Neuron (in vitro differentiated cells): ENCODE measurements around the gene TNFAIP1.

Experiments used
- H2AFZ ChIP-seq: one replicate; pipeline ENCODE4 v1.6.1; 2013; ENCODE audit warnings: low read depth, mild to moderate bottlenecking, inconsistent platforms, low read length, moderate library complexity
- H3K27me3 ChIP-seq: one replicate; pipeline ENCODE4 v1.6.1; 2013; ENCODE audit warnings: low read length; ENCODE audit not compliant: insufficient read depth
- H3K36me3 ChIP-seq: one replicate; pipeline ENCODE4 v1.6.1; 2013; ENCODE audit warnings: low read length; ENCODE audit not compliant: insufficient read depth
- H3K4me1 ChIP-seq: one replicate; pipeline ENCODE4 v1.6.1; 2013; ENCODE audit warnings: low read length; ENCODE audit not compliant: insufficient read depth
- H3K4me3 ChIP-seq: 2 replicates; pipeline ENCODE4 v1.5.1; 2013; ENCODE audit warnings: mild to moderate bottlenecking, low read length, moderate library complexity
- H3K9me3 ChIP-seq: one replicate; pipeline ENCODE4 v1.6.1; 2013; ENCODE audit warnings: low read length

The TNFAIP1 gene

GRCh38 chr17:28363776-28364650, 28.5 kb downstream of the TNFAIP1 start:
- H3K27me3 ChIP-seq = no peaks in the 10 kb centered on the region
- peaks cover 47% of the 10 kb centered on the region for H3K36me3 ChIP-seq
- H3K9me3 ChIP-seq = no peaks in the 10 kb centered on the region
- no peak overlapping the region for H2AFZ ChIP-seq
- no peak overlapping the region for H3K4me3 ChIP-seq
- no peaks in the 10 kb centered on the region for H3K4me1 ChIP-seq

GRCh38 chr17:28364665-28365363, 29.3 kb downstream of the TNFAIP1 start, which contains the start of gene SEBOX:
Gene SEBOX (minus strand): TSS chr17:28365199. CDS start chr17:28365151, 48 bp downstream.
- Histone ChIP-seq H3K36me3 (peaks cover 41% of the 10 kb centered on the region), H3K4me3 (no peak within 1 kb of the TSS), H3K27me3 (no peaks in the 10 kb centered on the region), H3K4me1 (peaks cover 3% of the 10 kb centered on the region), H2AFZ (no peak within 1 kb of the TSS), H3K9me3 (no peaks in the 10 kb centered on the region)

DNA sequence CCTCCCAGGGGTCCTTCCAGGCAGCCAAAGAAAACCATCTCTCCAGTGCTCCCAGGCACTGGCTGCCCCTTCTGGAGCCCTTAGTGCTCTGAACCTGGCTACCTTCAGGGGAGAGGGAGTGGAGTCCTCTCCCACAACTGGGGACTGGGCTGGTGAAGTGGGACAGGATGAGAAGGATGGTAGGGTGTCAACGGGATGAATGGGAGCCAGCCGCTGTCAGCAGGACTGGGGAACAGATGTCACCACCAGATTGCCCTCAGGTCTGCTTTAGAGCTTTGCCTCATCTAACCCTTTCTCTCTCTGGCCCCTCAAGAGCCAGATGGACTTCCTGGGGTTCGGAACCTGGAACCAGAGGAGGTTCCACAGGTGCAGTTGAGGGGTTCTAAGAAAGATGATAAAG, 29.9 kb downstream of the TNFAIP1 start:
- Histone ChIP-seq H3K36me3 (peaks cover 35% of the 10 kb centered on the region), H3K4me1 (peaks cover 10% of the 10 kb centered on the region), H3K4me3 (no peak overlapping the region), H3K9me3 (no peaks in the 10 kb centered on the region), H2AFZ (no peak overlapping the region), H3K27me3 (no peaks in the 10 kb centered on the region)

- no peaks in the 10 kb centered on the region for H3K27me3 ChIP-seq
- H3K36me3 ChIP-seq = peaks cover 24% of the 10 kb centered on the region
- no peaks in the 10 kb centered on the region for H3K9me3 ChIP-seq
- H3K4me3 ChIP-seq = no peak overlapping the region
- H2AFZ ChIP-seq = no peak overlapping the region
- H3K4me1 ChIP-seq = peaks cover 17% of the 10 kb centered on the region
Observed at GRCh38 chr17:28366605-28367004, 31.0 kb downstream of the TNFAIP1 start.

DNA sequence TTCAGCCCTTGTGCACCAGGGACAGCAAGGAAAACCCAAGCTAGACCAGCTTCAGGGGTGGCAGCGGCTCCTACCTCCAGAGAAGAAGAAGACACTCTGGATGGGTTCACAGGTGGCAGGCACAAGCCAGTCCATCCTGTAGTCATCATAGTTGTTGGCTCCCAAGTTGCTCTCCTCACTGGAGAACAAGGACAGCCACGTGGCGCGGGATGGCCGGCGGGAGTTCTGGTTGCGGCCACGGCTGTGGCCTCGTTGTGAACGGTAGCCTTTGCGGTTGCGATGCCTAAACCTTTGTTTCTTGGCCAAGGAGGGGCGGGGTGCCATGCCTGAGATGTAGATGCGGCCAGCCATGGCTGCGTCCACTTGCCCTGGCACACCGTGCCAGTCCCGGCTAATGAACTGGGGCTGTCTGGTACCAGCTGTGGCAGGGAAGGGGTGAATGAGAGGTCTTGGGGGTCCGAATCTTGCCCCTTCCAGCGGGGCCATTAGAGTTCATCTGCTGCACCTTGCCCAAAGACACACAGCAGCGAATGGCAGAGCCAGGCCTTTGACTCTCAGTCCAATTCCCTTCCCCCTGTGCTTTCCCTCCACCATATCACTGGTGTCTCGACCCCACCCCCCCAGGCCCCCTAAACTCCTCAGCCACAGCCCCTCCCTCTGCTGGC, 32.2 kb downstream of the TNFAIP1 start:
- Histone ChIP-seq H3K4me1 (peaks cover 18% of the 10 kb centered on the region), H3K27me3 (no peaks in the 10 kb centered on the region), H3K9me3 (no peaks in the 10 kb centered on the region), H3K36me3 (peaks cover 16% of the 10 kb centered on the region), H2AFZ (no peak overlapping the region), H3K4me3 (no peak overlapping the region)

DNA sequence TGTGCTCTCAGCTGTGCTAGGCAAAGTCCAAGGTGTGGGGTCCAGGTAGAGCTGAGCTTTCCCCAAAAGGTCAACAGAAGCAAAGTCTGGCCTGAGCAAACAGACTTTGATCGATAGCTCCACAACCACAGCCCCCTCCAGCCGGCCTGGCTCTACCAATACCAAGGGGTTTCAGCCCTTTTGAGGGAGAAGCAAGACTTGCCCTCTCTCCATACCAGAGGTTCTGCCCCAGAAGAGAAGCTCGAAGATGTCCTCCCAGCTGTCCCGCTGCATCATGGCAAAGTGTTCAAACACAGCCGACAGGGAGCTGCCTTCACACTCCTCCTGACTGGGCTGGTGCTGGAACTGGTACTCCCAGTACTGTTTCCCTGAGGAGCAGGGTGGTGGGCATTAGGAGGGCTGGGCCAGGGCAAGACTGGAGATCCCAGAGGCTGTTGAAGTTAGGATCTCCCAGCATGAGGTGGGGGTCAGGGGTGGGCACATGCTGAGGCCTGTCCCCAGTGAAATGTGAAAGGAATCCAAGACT, 32.8 kb downstream of the TNFAIP1 start:
- Histone ChIP-seq H3K4me1 (peaks cover 24% of the 10 kb centered on the region), H3K36me3 (peaks cover 10% of the 10 kb centered on the region), H3K4me3 (no peak overlapping the region), H3K9me3 (no peaks in the 10 kb centered on the region), H2AFZ (no peak overlapping the region), H3K27me3 (no peaks in the 10 kb centered on the region)

- Histone ChIP-seq H3K27me3 (no peaks in the 10 kb centered on the region), H3K36me3 (peaks cover 4% of the 10 kb centered on the region), H3K4me1 (peaks cover 28% of the 10 kb centered on the region), H3K4me3 (no peak overlapping the region), H2AFZ (no peak overlapping the region), H3K9me3 (no peaks in the 10 kb centered on the region)
Observed at GRCh38 chr17:28368915-28369683, 33.5 kb downstream of the TNFAIP1 start.

DNA sequence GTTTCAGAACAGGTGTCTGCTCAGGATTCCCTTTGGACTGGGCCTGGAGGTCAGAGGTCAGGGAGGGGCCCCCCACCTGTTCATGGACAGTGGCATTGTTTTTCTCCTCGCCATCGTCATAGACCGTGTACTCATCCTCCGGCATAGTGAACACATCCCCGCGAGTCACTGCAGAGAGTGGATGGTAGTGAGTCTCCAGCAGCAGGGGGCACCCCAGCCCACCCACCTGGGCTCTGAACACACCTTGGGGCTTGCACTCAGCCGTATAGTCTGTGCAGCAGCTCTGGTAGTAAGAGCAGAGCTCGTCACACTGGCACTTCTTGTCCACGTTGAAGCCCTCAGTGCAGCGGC, 34.1 kb downstream of the TNFAIP1 start:
- Histone ChIP-seq H3K9me3 (no peaks in the 10 kb centered on the region), H2AFZ (no peak overlapping the region), H3K4me1 (peaks cover 28% of the 10 kb centered on the region), H3K27me3 (no peaks in the 10 kb centered on the region), H3K36me3 (peaks cover 5% of the 10 kb centered on the region), H3K4me3 (no peak overlapping the region)

GRCh38 chr17:28370035-28370743, 34.6 kb downstream of the TNFAIP1 start, which contains the start of gene VTN:
Gene VTN (minus strand): TSS chr17:28370307. CDS start chr17:28370203, 104 bp downstream.
- H2AFZ ChIP-seq = peak within 1 kb of the TSS; percentile 19
- peaks cover 28% of the 10 kb centered on the region for H3K4me1 ChIP-seq
- peaks cover 3% of the 10 kb centered on the region for H3K36me3 ChIP-seq
- H3K9me3 ChIP-seq = no peaks in the 10 kb centered on the region
- H3K27me3 ChIP-seq = no peaks in the 10 kb centered on the region
- H3K4me3 ChIP-seq = peak within 1 kb of the TSS; percentile 37

GRCh38 chr17:28370744-28371103, 35.2 kb downstream of the TNFAIP1 start:
- peaks cover 28% of the 10 kb centered on the region for H3K4me1 ChIP-seq
- H2AFZ ChIP-seq = peak overlapping the region; percentile 19
- H3K36me3 ChIP-seq = peaks cover 3% of the 10 kb centered on the region
- H3K27me3 ChIP-seq = no peaks in the 10 kb centered on the region
- peak overlapping the region; percentile 37 for H3K4me3 ChIP-seq
- no peaks in the 10 kb centered on the region for H3K9me3 ChIP-seq

DNA sequence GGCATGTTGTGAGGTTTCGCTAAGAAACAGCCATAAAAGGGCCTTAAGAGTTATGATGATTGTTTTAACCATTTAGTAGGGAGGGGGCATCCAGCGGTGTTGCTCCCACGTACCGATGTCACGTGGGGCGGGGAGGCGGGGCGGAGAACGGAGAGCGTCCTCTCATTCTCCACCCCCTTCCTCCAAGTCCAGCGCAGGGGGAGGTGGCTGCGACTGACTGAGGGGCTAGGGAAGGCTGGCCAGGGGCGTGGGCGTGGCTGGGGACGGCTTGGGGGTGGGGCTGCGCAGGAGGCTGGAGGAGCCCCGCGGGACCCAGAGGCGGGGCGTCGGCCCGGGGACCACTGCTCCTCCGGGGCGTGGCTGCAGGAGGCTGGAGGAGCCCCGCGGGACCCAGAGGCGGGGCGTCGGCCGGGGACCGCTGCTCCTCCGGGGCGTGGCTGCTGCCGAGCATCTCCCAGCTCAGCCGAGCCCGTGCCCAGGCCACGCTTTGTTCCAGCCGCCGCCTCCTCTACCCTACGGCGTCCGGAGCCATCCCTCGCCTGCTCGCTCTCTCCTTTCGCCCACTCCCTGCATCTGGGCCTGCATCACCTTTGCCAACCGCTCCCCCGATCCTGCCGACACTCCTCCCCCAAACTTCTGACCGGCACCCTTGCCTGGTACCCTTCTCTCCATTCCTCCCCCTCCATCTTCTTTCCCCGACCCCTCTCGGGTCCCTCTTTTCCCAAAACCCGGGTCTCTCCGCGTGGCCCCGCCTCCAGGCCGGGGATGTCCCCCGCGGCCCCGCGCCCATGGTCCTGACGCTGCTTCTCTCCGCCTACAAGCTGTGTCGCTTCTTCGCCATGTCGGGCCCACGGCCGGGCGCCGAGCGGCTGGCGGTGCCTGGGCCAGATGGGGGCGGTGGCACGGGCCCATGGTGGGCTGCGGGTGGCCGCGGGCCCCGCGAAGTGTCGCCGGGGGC, 36.0 kb downstream of the TNFAIP1 start, which contains the start of gene SARM1:
TSS of gene SARM1 (plus strand) at position 450 of the 958 bp plus-strand sequence. CDS start at position 789, 339 bp downstream.
- H2AFZ ChIP-seq = peak within 1 kb of the TSS; percentile 51
- H3K4me3 ChIP-seq = peak within 1 kb of the TSS; percentile 58
- H3K27me3 ChIP-seq = no peaks in the 10 kb centered on the region
- H3K4me1 ChIP-seq = peaks cover 28% of the 10 kb centered on the region
- peaks cover 7% of the 10 kb centered on the region for H3K36me3 ChIP-seq
- H3K9me3 ChIP-seq = no peaks in the 10 kb centered on the region
